B cell (primary cell): Measurements from ENCODE around the gene ETNPPL. TPM values are rescaled to one million over a fixed set of nuclear protein-coding genes. Genes with fewer than 3 reads are reported as not detected.
"Not testable (repeated sequence)": the region's sequence is repeated elsewhere in the genome, so short reads cannot be mapped to it uniquely, and the experiment has no call there.

Source experiments
- ATAC-seq: fragments of 200-7000 bp; cut with Tn5 transposase; one replicate; pipeline ENCODE4 v1.10.0; 2021; ENCODE audit warnings: low read depth, mild to moderate bottlenecking, moderate number of reproducible peaks, moderate library complexity
- CTCF ChIA-PET: fragments of 350-600 bp; sonication (Branson Sonifier 250); formaldehyde crosslinking; loops from one replicate; lab custom pipeline; 2021; ENCODE audit warnings: antibody characterized with exemption, inconsistent platforms; lab: Charles Lee
- POLR2A ChIA-PET: fragments of 350-600 bp; sonication (Branson Sonifier 250); formaldehyde crosslinking; loops from one replicate; lab custom pipeline; 2021; ENCODE audit warnings: antibody characterized with exemption; lab: Charles Lee
- DNase-seq: peaks from one replicate; pipeline ENCODE4 v3.0.0; 2013
- H2AFZ ChIP-seq: 2 replicates; pipeline ENCODE4 v1.6.1; 2012; ENCODE audit warnings: mild to moderate bottlenecking, low read depth, low read length; ENCODE audit not compliant: insufficient read depth, poor library complexity, severe bottlenecking
- H3K27ac ChIP-seq, 2 donors: 1 replicate in 1 of 2; 2 replicates in 1 of 2; pipeline ENCODE4 v1.5.1; 2012 to 2013; ENCODE audit warnings: low read length in 2 of 2, mild to moderate bottlenecking in 2 of 2, moderate library complexity in 1 of 2
- H3K27me3 ChIP-seq, 4 experiments: fragments of 200-600 bp in 1 of 4; sonication (generic) in 1 of 4; replicated peaks in 1 of 4; 1 replicate in 2 of 4; 2 replicates in 2 of 4; pipeline versions ENCODE4 v1.6.1 to v1.7.0; 2013 to 2016; ENCODE audit warnings: low read length in 3 of 4, mild to moderate bottlenecking in 2 of 4, mixed read lengths in 1 of 4, moderate library complexity in 1 of 4; ENCODE audit not compliant: insufficient read depth in 4 of 4, control insufficient read depth in 3 of 4; ENCODE audit errors: control extremely low read depth in 1 of 4
- H3K36me3 ChIP-seq, 2 experiments: replicated peaks in 1 of 2; 1 replicate in 1 of 2; 2 replicates in 1 of 2; pipeline versions ENCODE4 v1.6.1 to v1.7.1; 2013; ENCODE audit warnings: low read length in 1 of 2; ENCODE audit not compliant: insufficient read depth in 2 of 2, control insufficient read depth in 1 of 2; ENCODE audit errors: control extremely low read depth in 1 of 2, extremely low read depth in 1 of 2
- H3K4me1 ChIP-seq, 2 donors: fragments of 200-600 bp in 1 of 2; sonication (generic) in 1 of 2; 1 replicate in 1 of 2; 2 replicates in 1 of 2; pipeline versions ENCODE4 v1.5.1 to v1.6.1; 2013 to 2017; ENCODE audit warnings: low read length in 2 of 2; ENCODE audit not compliant: control insufficient read depth in 2 of 2, insufficient read depth in 2 of 2
- H3K4me2 ChIP-seq: replicated peaks from 2 replicates; pipeline ENCODE3; 2012; ENCODE audit warnings: mild to moderate bottlenecking, low read depth, low read length; ENCODE audit not compliant: poor library complexity, severe bottlenecking
- H3K4me3 ChIP-seq, 5 experiments: fragments of 200-600 bp in 1 of 5; sonication (generic) in 1 of 5; 1 replicate in 3 of 5; 2 replicates in 2 of 5; pipeline versions ENCODE4 v1.5.1 to v1.7.0; 2011 to 2016; ENCODE audit warnings: low read length in 4 of 5, mild to moderate bottlenecking in 4 of 5, low read depth in 2 of 5, control low read depth in 1 of 5, moderate library complexity in 1 of 5; ENCODE audit not compliant: insufficient read depth in 1 of 5; ENCODE audit errors: control extremely low read depth in 1 of 5, extremely low read depth in 1 of 5
- H3K79me2 ChIP-seq: fragments of 200-600 bp; sonication (generic); one replicate; pipeline ENCODE4 v1.6.0; 2016; ENCODE audit warnings: low read length; ENCODE audit not compliant: control insufficient read depth, insufficient read depth
- H3K9ac ChIP-seq: fragments of 200-600 bp; sonication (generic); 2 replicates; pipeline ENCODE4 v1.6.1; 2017; ENCODE audit warnings: mild to moderate bottlenecking, low read length, moderate library complexity
- H3K9me3 ChIP-seq, 3 donors: one replicate each; pipeline versions ENCODE4 v1.6.1 to v1.7.1; 2013; ENCODE audit warnings: low read length in 2 of 3; ENCODE audit not compliant: control insufficient read depth in 2 of 3, insufficient read depth in 1 of 3; ENCODE audit errors: control extremely low read depth in 1 of 3
- H4K20me1 ChIP-seq: 2 replicates; pipeline ENCODE4 v1.6.0; 2012; ENCODE audit warnings: mild to moderate bottlenecking, low read length; ENCODE audit not compliant: insufficient read depth, control insufficient read depth, poor library complexity, severe bottlenecking
- H3K27ac Mint-ChIP-seq: one replicate; pipeline ENCODE4 v1.8.0; 2021; ENCODE audit warnings: mixed read lengths
- H3K27me3 Mint-ChIP-seq: one replicate; pipeline ENCODE4 v1.8.0; 2021; ENCODE audit warnings: mixed read lengths
- H3K4me1 Mint-ChIP-seq: one replicate; pipeline ENCODE4 v1.8.0; 2021; ENCODE audit warnings: mixed read lengths
- H3K4me3 Mint-ChIP-seq: one replicate; pipeline ENCODE4 v1.8.0; 2021; ENCODE audit warnings: mixed read lengths
- H3K9me3 Mint-ChIP-seq: one replicate; pipeline ENCODE4 v1.8.0; 2022; ENCODE audit warnings: mixed read lengths; ENCODE audit not compliant: insufficient read depth
- CTCF ChIP-seq: fragments of 200-600 bp; IDR thresholded peaks from one replicate; pipeline ENCODE4 v1.8.0; 2022; ENCODE audit warnings: antibody characterized with exemption, mild to moderate bottlenecking
- EZH2 ChIP-seq: IDR thresholded peaks from 2 replicates; pipeline ENCODE4 v1.6.1; 2012; ENCODE audit warnings: borderline replicate concordance, low read depth, mild to moderate bottlenecking, moderate library complexity, low read length; ENCODE audit not compliant: insufficient read depth, poor library complexity, severe bottlenecking
- WGBS: methylation state at CpG from one replicate; pipeline ENCODE4 v1.1.5; 2013; ENCODE audit warnings: missing lambda C conversion rate; ENCODE audit not compliant: insufficient coverage; 5-methylcytosine and 5-hydroxymethylcytosine counted together
- intact Hi-C: fragments of 100-400 bp; cut with micrococcal nuclease; formaldehyde crosslinking; loops from one replicate; pipeline ENCODE4 v1.10.0; 2022
- polyA plus RNA-seq: library from polyadenylated mRNA; depleted of rRNA; stranded (reverse); fragments of >200 nt; gene quantifications from 2 replicates; pipeline ENCODE4 v1.2.3, GENCODE V29; 2012
- total RNA-seq, 2 donors: library from RNA; stranded (reverse); fragments of 120-200 nt in 1 of 2; gene quantifications; 1 replicate in 1 of 2; 2 replicates in 1 of 2; pipeline versions ENCODE4 v1.2.3 to v1.2.4, GENCODE V29; 2013 to 2022

Gene ETNPPL
- total and polyA plus RNA-seq, 2 donors (not counting 1 experiment from before 2014, with no cell fraction given): not detected

DNA sequence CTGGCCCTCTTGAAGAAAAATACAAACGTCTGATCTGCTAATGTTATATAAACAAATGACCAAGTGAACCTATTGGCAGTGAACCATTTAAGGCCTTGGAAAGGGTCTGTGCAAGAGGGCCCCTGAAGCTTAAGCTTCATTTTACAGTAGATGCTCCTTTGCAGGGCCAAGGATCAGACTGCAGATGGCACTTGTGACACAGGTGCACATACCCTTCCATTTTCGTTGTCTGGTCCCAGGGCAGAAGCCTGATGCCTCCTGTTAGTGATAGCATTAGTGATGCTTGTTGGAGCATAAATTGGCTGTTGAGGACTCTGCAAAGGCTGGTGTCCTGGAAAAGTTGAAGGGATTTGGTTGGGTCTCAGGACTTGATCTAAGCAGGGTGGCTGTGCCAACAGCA lies 46.5 kb downstream of the ETNPPL start:
- ChIA-PET POLR2A (no interaction called here), CTCF (no interaction called here)
- Mint-ChIP-seq H3K27me3 (peaks cover 15% of the 10 kb centered on the region), H3K4me1 (no peaks in the 10 kb centered on the region), H3K9me3 (no peaks in the 10 kb centered on the region), H3K27ac (no peak overlapping the region), H3K4me3 (no peak overlapping the region)
- no peaks in the 10 kb centered on the region for H3K36me3 ChIP-seq
- no peak overlapping the region for H3K27ac ChIP-seq
- WGBS: 92% methylated on average over 1 of the region's 2 CpGs
- no peak for ATAC-seq
- H4K20me1 ChIP-seq: no peaks in the 10 kb centered on the region
- H2AFZ ChIP-seq: no peak overlapping the region
- H3K27me3 ChIP-seq: no peaks in the 10 kb centered on the region
- no peaks in the 10 kb centered on the region for H3K4me1 ChIP-seq
- no peak overlapping the region for H3K4me2 ChIP-seq
- H3K79me2 ChIP-seq: no peaks in the 10 kb centered on the region
- H3K9ac ChIP-seq: no peak overlapping the region
- H3K9me3 ChIP-seq: no peaks in the 10 kb centered on the region
- H3K4me3 ChIP-seq: no peak overlapping the region
- intact Hi-C loops: no loop called here
- no peak for DNase-seq
- TF ChIP-seq CTCF (no peak), EZH2 (no peak)

- Mint-ChIP-seq H3K4me1 (no peaks in the 10 kb centered on the region), H3K9me3 (no peaks in the 10 kb centered on the region), H3K27me3 (peaks cover 15% of the 10 kb centered on the region), H3K4me3 (no peak overlapping the region), H3K27ac (no peak overlapping the region)
- H3K4me3 ChIP-seq: no peak overlapping the region
- TF ChIP-seq CTCF: no peak
- no peak for TF ChIP-seq EZH2
- H3K4me1 ChIP-seq: no peaks in the 10 kb centered on the region
- no peaks in the 10 kb centered on the region for H3K36me3 ChIP-seq
- H3K9ac ChIP-seq: no peak overlapping the region
- ATAC-seq (no peak), DNase-seq (no peak)
- H2AFZ ChIP-seq: no peak overlapping the region
- H3K27me3 ChIP-seq: no peaks in the 10 kb centered on the region
- no peaks in the 10 kb centered on the region for H3K79me2 ChIP-seq
- H3K4me2 ChIP-seq: no peak overlapping the region
- no peak overlapping the region for H3K27ac ChIP-seq
- WGBS: no CpG with 5 or more reads among the region's 4 CpGs
- H4K20me1 ChIP-seq: no peaks in the 10 kb centered on the region
- intact Hi-C loops: no loop called here
- ChIA-PET POLR2A (no interaction called here), CTCF (no interaction called here)
- H3K9me3 ChIP-seq: no peaks in the 10 kb centered on the region
These were observed 48.0 kb downstream of the ETNPPL start for GRCh38 chr4:108714880-108715279.

DNA sequence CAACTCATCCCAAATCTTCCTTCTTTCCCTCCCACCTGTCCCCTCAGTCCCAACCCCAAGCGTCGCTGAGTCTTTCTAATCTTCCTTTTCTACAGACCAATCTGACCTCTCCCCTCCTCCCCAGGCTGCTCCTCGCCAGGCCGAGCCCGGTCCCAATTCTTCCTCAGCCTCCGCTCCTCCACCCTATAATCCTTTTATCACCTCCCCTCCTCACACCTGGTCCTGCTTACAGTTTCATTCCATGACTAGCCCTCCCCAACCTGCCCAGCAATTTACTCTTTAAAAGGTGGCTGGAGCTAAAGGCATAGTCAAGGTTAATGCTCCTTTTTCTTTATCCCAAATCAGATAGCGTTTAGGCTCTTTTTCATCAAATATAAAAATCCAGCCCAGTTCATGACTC lies 52.3 kb downstream of the ETNPPL start:
- DNase-seq, H3K79me2 ChIP-seq, ATAC-seq, H3K36me3 ChIP-seq, H3K27me3 ChIP-seq, H3K4me3 ChIP-seq, H3K9me3 Mint-ChIP-seq, H3K4me3 Mint-ChIP-seq, CTCF ChIA-PET, H3K4me1 Mint-ChIP-seq, H3K4me1 ChIP-seq, H3K9me3 ChIP-seq, H4K20me1 ChIP-seq, H3K9ac ChIP-seq, H3K4me2 ChIP-seq, H3K27ac ChIP-seq, H2AFZ ChIP-seq, H3K27ac Mint-ChIP-seq, POLR2A ChIA-PET, intact Hi-C loops: not testable (repeated sequence)
- peaks cover 12% of the 10 kb centered on the region for H3K27me3 Mint-ChIP-seq
- 90% methylated on average over 7 of the region's 7 CpGs for WGBS
